Liver (tissue), 9 donors: ENCODE measurements around the gene UNCX. TPM values are rescaled to one million over a fixed set of nuclear protein-coding genes. Genes with fewer than 3 reads are reported as not detected.

Experiments used
- DNase-seq: peaks from one replicate; pipeline ENCODE4 v3.0.0-alpha.2; 2017; ENCODE audit warnings: low spot score
- H3K27ac ChIP-seq, 2 donors: one replicate each; pipeline ENCODE4 v1.7.0; 2013; ENCODE audit warnings: inconsistent platforms in 2 of 2, low read length in 2 of 2, control low read depth in 1 of 2, low read depth in 1 of 2, mild to moderate bottlenecking in 1 of 2
- H3K27me3 ChIP-seq, 4 donors: one replicate each; pipeline versions ENCODE4 v1.6.1 to v1.7.0; 2013; ENCODE audit warnings: low read length in 3 of 4, inconsistent platforms in 1 of 4, mild to moderate bottlenecking in 1 of 4, moderate library complexity in 1 of 4; ENCODE audit not compliant: control insufficient read depth in 4 of 4, insufficient read depth in 4 of 4
- H3K36me3 ChIP-seq, 4 donors: one replicate each; pipeline versions ENCODE4 v1.6.1 to v1.7.0; 2013; ENCODE audit warnings: low read length in 3 of 4, mild to moderate bottlenecking in 3 of 4, low read depth in 1 of 4, moderate library complexity in 1 of 4; ENCODE audit not compliant: control insufficient read depth in 4 of 4, insufficient read depth in 3 of 4
- H3K4me1 ChIP-seq, 4 donors: one replicate each; pipeline versions ENCODE4 v1.6.1 to v1.7.0; 2013; ENCODE audit warnings: low read length in 3 of 4, mild to moderate bottlenecking in 3 of 4, moderate library complexity in 1 of 4; ENCODE audit not compliant: control insufficient read depth in 4 of 4, insufficient read depth in 4 of 4
- H3K4me3 ChIP-seq, 3 donors: one replicate each; pipeline versions ENCODE4 v1.6.1 to v1.7.0; 2013; ENCODE audit warnings: low read length in 3 of 3, control low read depth in 1 of 3, low read depth in 1 of 3, mild to moderate bottlenecking in 1 of 3
- H3K9ac ChIP-seq, 2 donors: one replicate each; pipeline ENCODE4 v1.7.0; 2013; ENCODE audit warnings: low read length in 2 of 2, mild to moderate bottlenecking in 2 of 2, moderate library complexity in 2 of 2, control low read depth in 1 of 2, low read depth in 1 of 2
- H3K9me3 ChIP-seq, 4 donors: one replicate each; pipeline versions ENCODE4 v1.6.1 to v1.7.0; 2013; ENCODE audit warnings: low read length in 3 of 4; ENCODE audit not compliant: control insufficient read depth in 4 of 4
- CTCF ChIP-seq: fragments of 150-350 bp; IDR thresholded peaks from 2 replicates; pipeline ENCODE4 v1.5.1; 2017; ENCODE audit warnings: improper control_type of control experiment, low read depth, low read length; ENCODE audit not compliant: missing input control
- FOXA1 ChIP-seq: IDR thresholded peaks from 2 replicates; pipeline ENCODE4 v1.6.1; 2016; ENCODE audit warnings: antibody characterized with exemption
- HNF4A ChIP-seq, 2 donors: conservative IDR thresholded peaks; 2 replicates each; pipeline ENCODE4 v1.6.1; 2016; ENCODE audit warnings: antibody characterized with exemption in 2 of 2, mild to moderate bottlenecking in 2 of 2
- HNF4G ChIP-seq: IDR thresholded peaks from 2 replicates; pipeline ENCODE4 v1.6.1; 2016; ENCODE audit warnings: antibody characterized with exemption
- MAX ChIP-seq: IDR thresholded peaks from 2 replicates; pipeline ENCODE4 v1.6.1; 2016; ENCODE audit warnings: antibody characterized with exemption
- RAD21 ChIP-seq, 2 donors: IDR thresholded peaks; 2 replicates each; pipeline ENCODE4 v1.6.1; 2016; ENCODE audit warnings: antibody characterized with exemption in 2 of 2, mild to moderate bottlenecking in 2 of 2
- REST ChIP-seq: IDR thresholded peaks from 2 replicates; pipeline ENCODE4 v1.6.1; 2016; ENCODE audit warnings: antibody characterized with exemption, mild to moderate bottlenecking
- RXRA ChIP-seq, 2 donors: IDR thresholded peaks; 2 replicates each; pipeline ENCODE4 v1.6.1; 2017 to 2018; ENCODE audit warnings: antibody characterized with exemption in 2 of 2, mild to moderate bottlenecking in 1 of 2
- SP1 ChIP-seq: IDR thresholded peaks from 2 replicates; pipeline ENCODE4 v1.6.1; 2018; ENCODE audit warnings: antibody characterized with exemption, mild to moderate bottlenecking
- YY1 ChIP-seq: IDR thresholded peaks from 2 replicates; pipeline ENCODE4 v1.6.1; 2016; ENCODE audit warnings: antibody characterized with exemption, mild to moderate bottlenecking
- WGBS: extraction: QIAGEN DNeasy Blood & Tissue Kit; methylation state at CpG from one replicate; pipeline ENCODE4 v1.1.7; 2013; 5-methylcytosine and 5-hydroxymethylcytosine counted together
- polyA plus RNA-seq, 2 donors: library from polyadenylated mRNA; stranded (reverse) in 1 of 2; unstranded in 1 of 2; fragments of 200-250 nt in 1 of 2; fragments of >200 nt in 1 of 2; fragmentation: Nextera tagmentation in 1 of 2; extraction: Ambion mirVana in 1 of 2; gene quantifications; one replicate each; pipeline versions ENCODE4 v1.2.1 to v1.2.3, GENCODE V29; 2013 to 2015
- total RNA-seq, 2 donors: library from RNA; depleted of rRNA; stranded (reverse); fragments of >200 nt; gene quantifications; one replicate each; pipeline ENCODE4 v1.2.3, GENCODE V29; 2014
- TF ChIP-seq, protein P1 (sequence below): IDR thresholded peaks from 2 replicates; pipeline ENCODE4 v1.6.1; 2016; ENCODE audit warnings: antibody characterized with exemption
- donor health status: healthy.
- donor health status: healthy.
- donor health status: healthy.
- donor health status: healthy.
- donor health status: healthy.

Gene UNCX
- total and polyA plus RNA-seq, 4 donors: not detected

DNA sequence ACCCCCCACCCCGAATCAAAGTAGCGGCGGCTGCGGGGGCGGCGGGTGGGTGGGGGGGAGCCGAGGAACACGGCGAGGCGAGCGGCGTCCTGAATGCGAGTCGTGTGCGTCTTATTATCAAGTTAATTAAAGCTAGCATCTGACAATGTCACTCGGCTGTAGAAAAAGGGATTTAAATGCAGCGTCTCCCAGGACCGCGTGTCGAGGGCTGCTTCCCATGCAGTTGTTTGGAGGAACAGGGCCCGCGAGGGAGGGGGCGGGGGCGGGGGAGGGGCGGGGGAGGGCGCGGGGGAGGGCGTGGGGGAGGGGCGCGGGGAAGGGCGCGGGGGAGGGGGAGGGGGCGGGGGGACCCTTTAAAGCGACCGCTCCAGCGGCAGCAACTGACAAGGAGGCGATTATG lies 2.7 kb upstream of the UNCX start (continued):
- no peak for TF ChIP-seq REST
- TF ChIP-seq SP1: no peak
- no peak for TF ChIP-seq HNF4A (conservative IDR thresholded peaks at IDR 0.05)
- no peak for TF ChIP-seq FOXA1

GRCh38 chr7:1230411-1231213 lies 2.1 kb upstream of the UNCX start:
- peaks cover 0 to 13% (median 3%) of the 10 kb centered on the region in 4 donors for H3K4me1 ChIP-seq
- H3K4me3 ChIP-seq: no peak overlapping the region
- no peak overlapping the region for H3K27ac ChIP-seq
- H3K9me3 ChIP-seq: peaks cover 0 to 5% (median 0%) of the 10 kb centered on the region in 4 donors
- no peak overlapping the region for H3K9ac ChIP-seq
- DNase-seq: no peak
- 8% methylated on average over 64 of the region's 64 CpGs for WGBS
- H3K36me3 ChIP-seq: no peaks in the 10 kb centered on the region
- peaks cover 9 to 25% (median 20%) of the 10 kb centered on the region in 4 donors for H3K27me3 ChIP-seq
- TF ChIP-seq RXRA (IDR thresholded peaks at IDR 0.05) (no peak), MAX (no peak), RAD21 (IDR thresholded peaks at IDR 0.05) (no peak), CTCF (no peak), YY1 (no peak), HNF4G (no peak)
- TF ChIP-seq, protein P1, sequence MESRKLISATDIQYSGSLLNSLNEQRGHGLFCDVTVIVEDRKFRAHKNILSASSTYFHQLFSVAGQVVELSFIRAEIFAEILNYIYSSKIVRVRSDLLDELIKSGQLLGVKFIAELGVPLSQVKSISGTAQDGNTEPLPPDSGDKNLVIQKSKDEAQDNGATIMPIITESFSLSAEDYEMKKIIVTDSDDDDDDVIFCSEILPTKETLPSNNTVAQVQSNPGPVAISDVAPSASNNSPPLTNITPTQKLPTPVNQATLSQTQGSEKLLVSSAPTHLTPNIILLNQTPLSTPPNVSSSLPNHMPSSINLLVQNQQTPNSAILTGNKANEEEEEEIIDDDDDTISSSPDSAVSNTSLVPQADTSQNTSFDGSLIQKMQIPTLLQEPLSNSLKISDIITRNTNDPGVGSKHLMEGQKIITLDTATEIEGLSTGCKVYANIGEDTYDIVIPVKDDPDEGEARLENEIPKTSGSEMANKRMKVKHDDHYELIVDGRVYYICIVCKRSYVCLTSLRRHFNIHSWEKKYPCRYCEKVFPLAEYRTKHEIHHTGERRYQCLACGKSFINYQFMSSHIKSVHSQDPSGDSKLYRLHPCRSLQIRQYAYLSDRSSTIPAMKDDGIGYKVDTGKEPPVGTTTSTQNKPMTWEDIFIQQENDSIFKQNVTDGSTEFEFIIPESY: no peak
